Muscle of arm (tissue), 12 donors: ENCODE data around the gene STRIP2. TPM values are rescaled to one million over a fixed set of nuclear protein-coding genes. Genes with fewer than 3 reads are reported as not detected.
"Not testable (repeated sequence)": the region's sequence is repeated elsewhere in the genome, so short reads cannot be mapped to it uniquely, and the experiment has no call there.

Experiments
- DNase-seq: peaks from one replicate; pipeline ENCODE4 v3.0.0-alpha.2; 2013
- polyA plus RNA-seq, 12 donors: library from polyadenylated mRNA; unstranded; fragments of 120-200 nt; gene quantifications; one replicate each; pipeline ENCODE4 v1.2.1, GENCODE V29; 2013; ENCODE audit not compliant: insufficient read length in 12 of 12

The STRIP2 gene
- polyA plus RNA-seq, 12 donors: 3.7 to 14.2 (median 7.9) TPM; not detected in 1

DNA sequence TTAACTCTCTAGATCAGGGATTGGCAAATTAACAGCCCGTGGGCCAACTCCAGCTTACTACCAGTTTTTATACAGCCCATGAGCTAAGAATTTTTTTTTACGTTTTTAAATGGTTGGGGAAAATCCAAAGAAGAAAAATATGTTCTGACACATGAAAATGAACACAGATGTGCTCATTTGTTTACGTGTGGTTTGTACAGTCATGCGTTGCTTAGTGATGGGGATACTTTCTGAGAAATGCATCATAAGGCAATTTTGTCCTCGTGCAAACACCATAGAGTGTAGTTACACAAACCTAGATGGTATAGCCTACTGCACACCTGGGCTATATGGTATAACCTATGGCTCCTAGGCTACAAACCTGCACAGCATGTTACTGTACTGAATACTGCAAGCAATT is 59.8 kb downstream of the STRIP2 start:
- DNase-seq: no peak

- no peak for DNase-seq
These were observed 61.8 kb downstream of the STRIP2 start for GRCh38 chr7:129495987-129496386.

DNA sequence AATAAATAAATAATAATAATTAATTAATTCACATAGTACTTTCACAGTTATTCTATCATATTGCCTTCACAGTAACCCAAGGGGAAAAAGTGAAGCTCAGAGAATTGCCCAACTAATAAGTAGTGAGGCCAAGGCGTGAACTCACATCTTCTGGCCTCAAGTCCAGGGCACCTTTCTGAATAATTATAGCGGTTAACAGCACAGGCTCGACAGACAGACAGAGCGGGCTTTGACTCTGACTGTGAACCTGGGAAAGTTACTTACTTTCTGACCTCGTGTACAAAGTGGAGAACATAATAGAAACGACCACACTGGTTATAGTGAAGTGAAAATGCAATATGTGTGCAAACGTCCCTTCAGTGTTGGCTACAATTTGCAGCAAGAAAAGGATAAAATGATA is 62.4 kb downstream of the STRIP2 start:
- DNase-seq: no peak

DNA sequence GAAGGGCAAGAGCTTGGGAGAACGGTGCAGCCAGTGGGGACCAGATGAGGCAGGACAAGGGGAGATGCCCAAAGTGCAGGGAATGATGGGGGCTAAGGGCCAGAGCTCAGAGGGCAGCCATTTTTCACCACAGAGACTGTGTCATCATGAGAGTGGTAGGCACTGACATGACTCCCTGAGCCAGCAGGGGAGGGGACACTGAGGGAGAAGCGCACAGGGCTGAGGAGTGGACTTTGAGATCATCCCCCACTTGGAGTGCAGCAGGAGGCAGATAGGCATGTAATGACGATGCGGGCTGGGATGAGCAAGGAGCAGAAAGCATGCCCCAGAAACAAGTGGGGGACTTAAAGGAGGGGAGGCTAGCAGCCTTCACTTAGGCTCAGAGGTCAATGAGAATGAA is 62.9 kb downstream of the STRIP2 start:
- DNase-seq: no peak

GRCh38 chr7:129498021-129498420 is 63.8 kb downstream of the STRIP2 start:
- no peak for DNase-seq

- no peak for DNase-seq
These were observed 65.8 kb downstream of the STRIP2 start for GRCh38 chr7:129499999-129500398.

DNA sequence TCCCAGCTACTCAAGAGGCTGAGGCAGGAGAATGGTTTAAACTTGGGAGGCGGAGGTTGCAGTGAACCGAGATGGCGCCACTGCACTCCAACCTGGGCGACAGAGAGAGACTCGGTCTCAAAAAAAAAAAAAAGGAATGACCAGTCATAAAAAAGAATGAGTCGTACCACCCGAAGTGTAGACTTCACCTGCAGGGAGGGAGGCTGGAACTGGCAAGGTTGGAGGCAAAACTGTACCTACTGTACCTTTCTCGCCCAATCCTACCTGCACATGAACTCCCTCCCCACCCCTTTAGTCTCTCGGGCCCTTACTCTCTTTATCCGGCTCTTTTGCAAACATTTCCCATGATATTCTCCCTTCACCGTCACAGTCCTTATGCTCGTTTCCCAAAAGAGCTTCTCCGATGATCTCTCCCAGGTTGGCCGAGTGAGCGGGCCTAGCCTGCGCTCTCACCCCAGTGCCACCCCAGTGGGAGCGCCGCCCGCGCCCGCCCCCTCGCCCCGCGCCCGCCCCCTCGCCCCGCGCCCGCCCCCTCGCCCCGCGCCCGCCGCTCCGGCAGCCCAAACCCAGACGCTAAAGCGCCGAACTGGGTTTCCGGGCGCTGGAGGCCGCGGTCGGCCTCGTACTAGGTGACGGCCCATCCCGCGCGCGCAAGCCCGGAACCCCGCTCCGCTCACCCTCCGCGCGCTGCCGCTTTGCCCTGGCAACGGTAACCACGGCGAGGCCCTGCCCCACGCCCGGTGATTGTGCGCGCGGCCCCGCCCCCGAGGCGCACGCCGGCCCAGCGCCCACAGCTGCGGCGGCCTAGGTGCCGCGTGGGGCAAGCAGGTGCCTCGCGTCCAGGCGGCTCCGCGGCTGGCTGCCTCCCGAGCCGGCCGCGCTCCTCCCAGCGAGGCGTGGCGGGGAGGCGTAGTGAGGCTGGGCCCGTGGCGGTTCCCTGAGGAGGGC is 67.8 kb downstream of the STRIP2 start, which contains the start of gene SMKR1:
SMKR1 (plus strand) TSS at position 772 of the 948 bp plus-strand sequence. CDS start 294 bp downstream, outside the sequence.
- DNase-seq: peak; percentile 54

DNA sequence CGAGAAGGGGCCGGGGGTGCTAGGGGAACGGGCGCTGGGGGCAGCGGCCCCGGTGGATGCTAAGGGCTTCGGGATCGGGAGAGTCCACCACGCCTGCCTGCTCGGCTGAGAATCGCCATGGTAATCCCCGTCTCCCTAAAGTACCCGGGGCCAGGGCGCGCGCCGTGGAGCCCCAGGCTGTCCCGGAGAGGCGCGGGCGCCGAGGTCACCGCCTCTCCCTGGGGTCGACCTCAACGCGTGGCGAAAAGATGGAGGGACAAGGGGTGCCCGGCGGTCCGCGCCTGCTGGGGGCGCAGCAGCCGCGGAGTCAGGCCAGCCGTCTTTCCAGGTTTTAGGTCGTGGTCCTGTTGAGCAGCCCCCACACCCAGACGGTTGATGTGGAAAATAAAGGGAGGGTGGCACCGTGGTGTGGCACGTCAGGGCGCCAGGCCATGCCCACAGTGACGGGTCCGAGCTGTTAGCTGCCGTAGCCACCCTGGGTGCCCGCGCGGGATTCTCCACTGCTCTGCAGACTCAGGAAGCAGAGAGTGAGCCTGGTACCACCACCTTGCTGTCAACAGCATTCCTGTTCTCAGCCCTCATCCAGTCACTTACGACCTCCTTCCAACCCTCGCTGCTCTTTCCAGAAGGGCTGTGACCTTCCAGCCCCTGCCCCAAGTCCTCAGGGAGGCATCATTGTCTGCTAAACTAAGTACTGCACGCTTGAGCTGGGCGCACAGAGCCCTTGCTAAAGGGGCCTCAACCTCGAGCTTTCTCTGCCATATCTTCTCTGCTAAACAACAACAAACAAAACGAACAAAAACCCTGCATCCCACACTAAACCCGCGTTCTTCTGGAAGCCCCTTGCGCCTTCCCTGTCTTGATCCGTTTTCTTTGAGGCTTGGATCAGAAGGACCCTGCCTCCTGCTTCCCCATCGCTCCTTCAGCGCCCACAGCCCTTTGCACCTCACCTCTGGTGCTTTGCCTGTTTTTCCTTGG is 68.8 kb downstream of the STRIP2 start:
- no peak for DNase-seq

- DNase-seq: no peak
These were observed 69.5 kb downstream of the STRIP2 start for GRCh38 chr7:129503725-129504124.

DNA sequence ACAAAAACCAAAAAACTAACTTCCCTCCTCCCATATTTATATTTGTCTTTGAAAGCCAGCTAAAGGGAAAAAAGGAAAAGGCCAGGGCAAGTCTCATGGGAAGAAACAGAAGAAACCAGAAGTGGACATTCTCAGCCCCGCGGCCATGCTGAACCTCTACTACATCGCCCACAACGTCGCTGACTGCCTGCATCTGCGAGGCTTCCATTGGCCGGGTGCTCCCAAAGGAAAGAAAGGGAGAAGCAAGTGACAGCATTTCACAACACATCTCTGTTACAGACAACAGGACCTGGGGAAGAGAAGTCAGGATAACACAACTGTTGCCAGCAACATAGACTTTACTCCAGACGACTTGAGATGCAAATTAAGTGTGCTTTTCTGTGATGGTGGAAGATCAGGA is 78.0 kb downstream of the STRIP2 start:
- DNase-seq: no peak

DNA sequence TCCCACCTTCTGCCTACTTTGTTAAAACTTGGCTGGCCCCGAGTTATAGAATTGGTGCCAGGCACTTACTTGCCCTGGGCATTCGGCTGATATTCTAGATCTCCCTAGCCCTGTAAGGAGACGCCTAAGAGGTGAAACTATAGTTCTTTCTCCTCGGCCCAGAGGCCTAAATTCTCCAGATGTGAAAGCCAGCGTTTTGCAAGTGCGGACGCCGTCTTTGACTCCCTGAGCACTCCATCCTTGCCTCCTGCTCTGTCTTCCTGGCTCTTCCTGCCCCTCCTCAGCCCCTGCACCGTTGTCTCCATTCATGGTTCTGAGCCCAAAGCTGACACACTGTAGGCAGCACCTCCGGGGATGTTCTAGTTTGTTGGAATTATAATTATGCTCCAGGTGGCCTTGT is 79.3 kb downstream of the STRIP2 start:
- DNase-seq: no peak

GRCh38 chr7:129514683-129515082 is 80.5 kb downstream of the STRIP2 start:
- no peak for DNase-seq

- no peak for DNase-seq
These were observed 81.1 kb downstream of the STRIP2 start for GRCh38 chr7:129515381-129515780.

DNA sequence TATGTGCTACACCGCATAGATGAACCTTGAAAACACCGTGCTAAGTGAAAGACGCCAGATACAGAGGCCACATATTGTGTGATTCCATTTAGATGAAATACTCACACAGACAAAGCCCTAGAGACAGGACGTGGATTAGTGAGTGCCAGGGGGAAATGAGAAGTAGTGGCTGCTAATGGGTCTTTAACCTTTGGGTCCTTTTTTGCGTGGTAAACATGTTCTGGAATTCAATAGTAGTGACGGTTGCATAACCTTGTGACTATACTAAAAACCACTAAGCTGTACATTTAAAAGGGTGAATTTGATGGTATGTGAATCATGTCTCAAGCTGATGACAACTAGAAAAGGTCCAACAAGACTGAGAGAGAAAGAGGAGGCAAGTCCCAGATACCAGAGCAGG is 83.7 kb downstream of the STRIP2 start:
- DNase-seq: no peak

GRCh38 chr7:129519464-129519863 is 85.2 kb downstream of the STRIP2 start:
- no peak for DNase-seq

DNA sequence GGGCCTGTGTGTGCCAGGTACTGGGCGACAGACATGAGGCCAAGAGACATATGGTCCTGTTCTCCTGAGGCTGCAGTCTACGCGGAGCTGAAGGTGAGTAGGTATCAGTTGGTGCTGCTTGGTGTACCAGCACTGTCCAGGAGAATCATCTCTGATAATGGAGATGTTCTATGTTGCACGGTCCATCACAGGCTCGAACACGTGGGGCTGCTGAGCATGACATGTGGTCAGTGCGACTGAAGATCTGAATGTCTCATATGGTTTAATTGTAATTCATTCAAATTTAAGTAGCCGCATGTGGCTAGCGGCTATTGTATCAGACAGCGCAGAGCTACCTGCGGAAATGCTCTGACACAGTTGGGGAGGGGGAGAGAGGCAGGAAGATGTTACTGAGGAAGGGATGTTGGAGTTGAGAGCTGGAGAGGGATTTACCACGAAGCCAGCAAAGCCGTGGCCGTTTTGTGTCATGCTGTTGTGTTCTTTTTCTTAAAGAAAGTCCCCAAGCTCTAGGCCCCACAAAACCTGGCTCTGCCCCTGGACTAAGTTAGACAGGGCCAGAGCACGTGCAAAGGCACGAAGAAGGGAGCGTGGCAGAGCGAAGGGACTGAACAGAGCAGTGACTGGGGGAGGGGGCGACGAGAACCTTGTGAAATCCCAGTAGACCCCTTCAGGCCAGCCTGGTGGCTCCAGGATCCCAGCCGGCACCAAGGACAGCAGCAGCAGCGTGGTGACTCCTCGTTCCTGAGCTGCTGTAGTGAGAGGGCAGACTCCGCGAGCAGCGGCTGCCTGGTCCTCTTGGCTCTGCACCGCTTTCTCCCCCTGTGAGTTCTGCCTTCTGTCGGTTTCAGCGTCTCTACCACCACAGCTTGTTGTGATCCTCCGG is 88.1 kb downstream of the STRIP2 start:
- no peak for DNase-seq

GRCh38 chr7:129522971-129523340 is 88.7 kb downstream of the STRIP2 start:
- no peak for DNase-seq

GRCh38 chr7:129523924-129524323 is 89.7 kb downstream of the STRIP2 start:
- no peak for DNase-seq

DNA sequence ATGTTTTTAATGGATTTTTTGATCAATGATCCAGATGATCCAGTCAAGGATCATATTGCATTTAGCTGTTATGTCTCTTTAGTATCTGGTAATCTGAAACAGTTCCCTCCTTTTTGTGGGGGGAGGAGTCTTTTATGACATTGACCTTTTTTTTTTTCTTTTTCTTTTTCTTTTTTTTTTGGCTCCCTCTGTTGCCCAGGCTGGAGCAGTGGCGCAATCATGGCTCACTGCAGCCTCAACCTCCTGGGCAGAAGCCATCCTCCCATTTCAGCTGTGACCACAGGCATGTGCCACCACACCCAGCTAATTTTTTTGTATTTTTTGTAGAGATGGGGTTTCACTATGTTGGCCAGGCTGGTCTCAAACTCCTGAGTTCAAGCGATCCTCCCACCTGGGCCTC is 90.2 kb downstream of the STRIP2 start:
- DNase-seq: not testable (repeated sequence)

DNA sequence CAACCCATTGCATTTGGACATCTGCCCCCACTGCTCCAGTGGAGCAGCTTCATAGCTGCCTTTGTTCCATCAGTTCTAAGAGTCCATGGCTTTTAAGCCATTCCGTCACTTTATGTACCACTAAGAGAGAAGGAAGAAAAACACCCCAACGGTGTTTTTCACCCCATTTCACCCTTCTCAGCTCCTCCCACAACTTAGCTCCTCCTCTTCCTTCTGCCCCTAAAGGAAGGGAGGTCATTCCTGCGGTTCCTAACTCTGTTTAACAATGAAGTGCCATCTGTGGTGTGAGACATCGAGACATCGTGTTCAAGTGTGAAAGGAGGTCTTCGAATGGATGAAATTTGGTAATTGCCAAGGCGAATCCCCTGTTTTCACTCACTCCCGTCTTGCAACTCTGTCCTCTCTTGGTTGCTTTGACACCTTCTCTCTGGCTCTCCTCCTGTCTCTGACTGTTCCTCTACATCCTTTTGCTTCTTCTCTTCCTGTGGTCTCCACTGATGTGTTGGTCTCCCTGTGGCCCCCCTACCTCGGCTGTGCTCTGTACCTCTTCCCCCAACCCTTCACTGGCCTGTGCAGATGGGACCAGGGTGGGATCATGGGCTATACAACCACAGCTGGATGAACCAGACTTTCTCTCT is 91.1 kb downstream of the STRIP2 start:
- no peak for DNase-seq

GRCh38 chr7:129529643-129530042 is 95.4 kb downstream of the STRIP2 start:
- no peak for DNase-seq
